ENCODE data around the gene PPP1CC.

Gene PPP1CC

DNA sequence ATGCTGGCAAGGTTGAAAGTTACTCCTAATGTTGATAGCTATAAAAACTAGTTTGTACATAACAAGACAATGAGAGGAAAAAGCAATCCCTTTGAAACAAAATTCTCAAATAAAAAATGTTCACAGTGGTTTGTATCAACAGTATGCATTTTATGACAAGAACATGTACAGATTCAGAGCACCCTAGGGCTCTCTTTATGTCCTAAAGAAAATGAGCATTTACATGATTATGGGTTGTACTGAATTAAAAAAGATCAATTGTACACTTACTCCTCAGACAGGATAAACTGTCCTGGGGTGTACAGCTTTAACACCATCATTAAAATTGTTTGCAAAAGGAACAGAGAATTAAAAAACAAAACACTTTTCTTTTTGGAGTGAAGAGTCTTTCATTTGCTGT is 22.2 kb downstream of the PPP1CC start:
- no peak for DNase-seq (ENCODE audit: low read depth)
- in situ Hi-C loops (cut with HindIII; ENCODE audit: low sequenced_read_pairs) = no loop called here
- H3K4me3 ChIP-seq (ENCODE audit: low read depth, low read length) = no peak overlapping the region
- TF ChIP-seq CTCF (IDR thresholded peaks at IDR 0.05; ENCODE audit: low read depth, low read length, missing control alignments) = no peak

GRCh38 chr12:110718222-110718908 is 24.3 kb downstream of the PPP1CC start:
- in situ Hi-C loops (cut with HindIII; ENCODE audit: low sequenced_read_pairs) = no loop called here
- TF ChIP-seq CTCF (IDR thresholded peaks at IDR 0.05; ENCODE audit: low read depth, low read length, missing control alignments) = no peak
- no peak for DNase-seq (ENCODE audit: low read depth)
- H3K4me3 ChIP-seq (ENCODE audit: low read depth, low read length) = no peak overlapping the region

DNA sequence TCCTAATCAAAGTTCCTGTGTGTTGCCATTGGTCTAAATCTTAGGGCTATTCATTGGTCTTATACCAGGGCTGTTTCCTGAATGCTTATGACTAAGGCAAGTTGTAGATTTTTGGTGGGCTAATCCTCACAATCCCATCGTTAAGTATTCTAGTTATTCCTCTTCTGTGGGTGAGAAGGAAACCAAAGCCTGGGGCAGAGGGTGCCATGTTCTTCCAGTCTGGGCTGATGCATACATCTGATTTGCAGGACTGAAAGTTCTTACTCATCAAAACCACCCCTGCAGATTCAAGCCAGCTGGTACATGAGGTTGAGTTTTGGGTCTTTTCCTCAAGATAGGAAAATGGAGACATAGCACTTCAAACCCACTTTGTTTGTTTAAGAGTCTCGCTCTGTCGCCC is 25.7 kb downstream of the PPP1CC start:
- no peak for DNase-seq (ENCODE audit: low read depth)
- TF ChIP-seq CTCF (IDR thresholded peaks at IDR 0.05; ENCODE audit: low read depth, low read length, missing control alignments) = no peak
- H3K4me3 ChIP-seq (ENCODE audit: low read depth, low read length) = no peak overlapping the region
- in situ Hi-C loops (cut with HindIII; ENCODE audit: low sequenced_read_pairs) = no loop called here

DNA sequence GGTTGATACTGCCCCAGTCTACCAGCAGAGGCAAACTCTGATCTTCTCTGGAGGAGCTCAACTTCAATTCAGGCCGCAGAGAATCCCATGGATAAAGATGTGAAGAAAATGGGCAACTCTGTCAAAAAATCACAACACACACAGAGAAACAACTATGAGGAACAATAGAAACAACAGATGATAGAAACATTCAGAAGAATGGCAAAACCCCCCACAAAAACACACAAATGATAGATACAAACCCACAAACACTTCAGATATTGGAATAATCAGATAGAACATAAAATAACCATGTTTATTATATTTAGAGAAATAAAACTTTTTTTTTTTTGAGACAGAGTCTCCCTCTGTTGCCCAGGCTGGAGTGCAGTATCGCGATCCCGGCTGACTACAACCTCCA is 33.8 kb downstream of the PPP1CC start:
- no peak for DNase-seq (ENCODE audit: low read depth)

DNA sequence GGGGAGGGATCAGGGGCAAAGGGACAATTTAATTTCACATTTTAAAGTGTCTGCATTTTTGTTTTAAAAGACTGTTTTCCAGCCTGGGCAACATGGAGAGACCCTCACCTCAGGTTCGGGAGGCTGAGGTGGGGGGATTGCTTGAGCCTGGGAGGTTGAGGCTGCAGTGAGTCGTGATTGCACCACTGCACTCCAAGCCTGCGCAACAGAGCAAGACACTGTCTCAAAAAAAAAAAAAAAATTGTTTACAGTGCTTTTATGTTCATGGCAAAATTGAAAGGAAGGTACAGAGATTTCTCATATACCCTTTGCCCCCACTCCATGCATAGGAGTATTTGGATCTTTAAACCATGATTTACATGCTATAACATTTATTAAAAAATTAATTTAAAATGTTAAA is 37.4 kb downstream of the PPP1CC start:
- TF ChIP-seq CTCF (IDR thresholded peaks at IDR 0.05; ENCODE audit: low read depth, low read length, missing control alignments) = no peak
- no peak overlapping the region for H3K4me3 ChIP-seq (ENCODE audit: low read depth, low read length)
- DNase-seq (ENCODE audit: low read depth) = no peak
- in situ Hi-C loops (cut with HindIII; ENCODE audit: low sequenced_read_pairs) = no loop called here

More for the DNA sequence above, 33.8 kb downstream of the PPP1CC start:
- TF ChIP-seq CTCF (IDR thresholded peaks at IDR 0.05; ENCODE audit: low read depth, low read length, missing control alignments) = no peak
- in situ Hi-C loops (cut with HindIII; ENCODE audit: low sequenced_read_pairs) = no loop called here
- H3K4me3 ChIP-seq (ENCODE audit: low read depth, low read length) = no peak overlapping the region

GRCh38 chr12:110704750-110705149 is 37.9 kb downstream of the PPP1CC start:
- TF ChIP-seq CTCF (IDR thresholded peaks at IDR 0.05; ENCODE audit: low read depth, low read length, missing control alignments) = peak; percentile 29
- no peak for DNase-seq (ENCODE audit: low read depth)
- no peak overlapping the region for H3K4me3 ChIP-seq (ENCODE audit: low read depth, low read length)
- in situ Hi-C loops (cut with HindIII; ENCODE audit: low sequenced_read_pairs) = no loop called here

Data from astrocyte of the cerebellum (primary cell).